HCT116 (cell line): Measurements from ENCODE around the gene ABCB8. TPM values are rescaled to one million over a fixed set of nuclear protein-coding genes. Genes with fewer than 3 reads are reported as not detected.

ENCODE experiments used
- ATAC-seq: fragments of 200-7000 bp; cut with Tn5 transposase; 2 replicates; pipeline ENCODE4 v1.9.1; 2020; ENCODE audit warnings: mild to moderate bottlenecking, moderate library complexity
- BruUV-seq: library from RNA; stranded (reverse); fragments of 400-500 nt; replicated peaks from 2 replicates; lab custom pipeline; 2021; lab: Mats Ljungman, UMichigan
- CTCF ChIA-PET: fragments of 300-600 bp; sonication (Branson Sonifier 250); formaldehyde crosslinking; loops from one replicate; lab custom pipeline; 2021; ENCODE audit warnings: antibody characterized with exemption; lab: Charles Lee
- POLR2A ChIA-PET: fragments of 300-600, 350-600 bp; sonication (Branson Sonifier 250); formaldehyde crosslinking; loops from one replicate; lab custom pipeline; 2021; ENCODE audit warnings: antibody characterized with exemption; lab: Charles Lee
- RAD21 ChIA-PET, 2 experiments: fragments of 300-600 bp; sonication (Branson Sonifier 250); formaldehyde crosslinking; loops; one replicate each; lab custom pipeline; 2023; ENCODE audit warnings: low total read pairs in 2 of 2; ENCODE audit not compliant: uncharacterized antibody in 2 of 2, unreplicated experiment in 2 of 2, low non-redundant PET in 1 of 2; lab: Charles Lee
- DNase-seq: peaks from one replicate; pipeline ENCODE4 v3.0.0-alpha.2; 2010; ENCODE audit warnings: low read depth, low spot score
- H2AFZ ChIP-seq: fragments of 200-600 bp; shearing (Covaris generic), sonication (generic); 2 replicates; pipeline ENCODE4 v1.6.1; 2017; ENCODE audit warnings: low read depth, mixed run types, mixed read lengths, antibody characterized with exemption, low read length; ENCODE audit not compliant: poor library complexity, severe bottlenecking
- H3K27ac ChIP-seq: 2 replicates; pipeline ENCODE4 v1.5.1; 2012; ENCODE audit warnings: low read depth, low read length
- H3K27me3 ChIP-seq: fragments of 200-600 bp; sonication (generic); 2 replicates; pipeline ENCODE4 v1.6.1; 2016; ENCODE audit warnings: mixed run types, low read length, mixed read lengths; ENCODE audit not compliant: insufficient read depth
- H3K36me3 ChIP-seq, 2 experiments: fragments of 200-500 bp in 1 of 2; fragments of 200-600 bp in 1 of 2; sonication (Bioruptor generic) in 1 of 2; sonication (generic) in 1 of 2; 2 replicates each; pipeline versions ENCODE4 v1.5.1 to v1.6.1; 2014 to 2016; ENCODE audit warnings: low read length in 2 of 2, inconsistent platforms in 1 of 2, mixed read lengths in 1 of 2, mixed run types in 1 of 2; ENCODE audit not compliant: insufficient read depth in 2 of 2, control insufficient read depth in 1 of 2
- H3K4me1 ChIP-seq, 2 experiments: fragments of 200-600 bp in 1 of 2; sonication (generic) in 1 of 2; 2 replicates each; pipeline versions ENCODE4 v1.5.1 to v1.6.1; 2012 to 2017; ENCODE audit warnings: low read length in 2 of 2, inconsistent platforms in 1 of 2, mild to moderate bottlenecking in 1 of 2, mixed read lengths in 1 of 2, mixed run types in 1 of 2, moderate library complexity in 1 of 2; ENCODE audit not compliant: insufficient read depth in 2 of 2, control insufficient read depth in 1 of 2
- H3K4me2 ChIP-seq: fragments of 200-600 bp; sonication (generic); 2 replicates; pipeline ENCODE4 v1.6.1; 2017; ENCODE audit warnings: mixed run types, low read length, mixed read lengths
- H3K4me3 ChIP-seq, 2 experiments: fragments of 200-600 bp in 1 of 2; sonication (generic) in 1 of 2; replicated peaks in 1 of 2; 2 replicates each; pipeline ENCODE4 v1.5.1; 2011 to 2016; ENCODE audit warnings: low read length in 2 of 2, control low read depth in 1 of 2, low read depth in 1 of 2, mild to moderate bottlenecking in 1 of 2, mixed read lengths in 1 of 2, mixed run types in 1 of 2
- H3K79me2 ChIP-seq: fragments of 200-600 bp; sonication (generic); 2 replicates; pipeline ENCODE4 v1.6.1; 2017; ENCODE audit warnings: mild to moderate bottlenecking, mixed run types, low read length, moderate library complexity, mixed read lengths; ENCODE audit not compliant: insufficient read depth
- H3K9ac ChIP-seq: fragments of 200-600 bp; sonication (generic); 2 replicates; pipeline ENCODE4 v1.6.1; 2016; ENCODE audit warnings: low read length, mixed read lengths
- H3K9me2 ChIP-seq: fragments of 200-600 bp; sonication (generic), shearing (Covaris generic); 2 replicates; pipeline ENCODE4 v1.6.1; 2017; ENCODE audit warnings: mixed run types, mild to moderate bottlenecking, moderate library complexity; ENCODE audit not compliant: insufficient read depth
- H3K9me3 ChIP-seq, 2 experiments: fragments of 200-500 bp in 1 of 2; fragments of 200-600 bp in 1 of 2; sonication (Bioruptor generic) in 1 of 2; sonication (generic) in 1 of 2; 2 replicates each; pipeline ENCODE4 v1.6.1; 2014 to 2017; ENCODE audit warnings: low read length in 2 of 2, mixed read lengths in 2 of 2, inconsistent platforms in 1 of 2, low read depth in 1 of 2, mild to moderate bottlenecking in 1 of 2, mixed run types in 1 of 2, moderate library complexity in 1 of 2; ENCODE audit not compliant: control insufficient read depth in 1 of 2, insufficient read depth in 1 of 2
- H4K20me1 ChIP-seq: fragments of 200-600 bp; sonication (generic), shearing (Covaris generic); 2 replicates; pipeline ENCODE4 v1.6.1; 2017; ENCODE audit warnings: mixed run types, mild to moderate bottlenecking, moderate library complexity; ENCODE audit not compliant: insufficient read depth
- ATF3 ChIP-seq: IDR thresholded peaks from 2 replicates; pipeline ENCODE4 v1.6.1; 2012
- CBX3 ChIP-seq: IDR thresholded peaks from 2 replicates; pipeline ENCODE4 v1.6.1; 2012; ENCODE audit warnings: low read depth
- CEBPB ChIP-seq: IDR thresholded peaks from 2 replicates; pipeline ENCODE4 v1.6.1; 2012; ENCODE audit warnings: low read depth
- CTCF ChIP-seq, 3 experiments: fragments of 200-600 bp in 1 of 3; sonication (generic) in 1 of 3; IDR thresholded peaks in 2 of 3; conservative IDR thresholded peaks in 1 of 3; 2 replicates each; pipeline ENCODE4 v1.5.1; 2012 to 2017; ENCODE audit warnings: low read depth in 2 of 3, low read length in 2 of 3, antibody characterized with exemption in 1 of 3, borderline replicate concordance in 1 of 3, control low read depth in 1 of 3, mild to moderate bottlenecking in 1 of 3, mixed read lengths in 1 of 3, mixed run types in 1 of 3, moderate library complexity in 1 of 3; ENCODE audit not compliant: insufficient read depth in 1 of 3
- ELF1 ChIP-seq: IDR thresholded peaks from 2 replicates; pipeline ENCODE4 v1.6.1; 2012; ENCODE audit warnings: low read depth, borderline replicate concordance
- EZH2 ChIP-seq: fragments of 200-600 bp; sonication (generic); IDR thresholded peaks from 2 replicates; pipeline ENCODE4 v1.6.1; 2017; ENCODE audit warnings: antibody characterized with exemption, mixed run types
- EZH2phosphoT487 ChIP-seq: fragments of 200-600 bp; IDR thresholded peaks from 2 replicates; pipeline ENCODE4 v1.6.1; 2018; ENCODE audit warnings: antibody characterized with exemption, borderline replicate concordance
- FOSL1 ChIP-seq: IDR thresholded peaks from 2 replicates; pipeline ENCODE4 v1.6.1; 2012; ENCODE audit warnings: low read depth
- JUND ChIP-seq: IDR thresholded peaks from 2 replicates; pipeline ENCODE4 v1.6.1; 2012
- POLR2A ChIP-seq: IDR thresholded peaks from 2 replicates; pipeline ENCODE4 v1.7.0; 2011; ENCODE audit warnings: borderline replicate concordance; ENCODE audit not compliant: insufficient read depth, insufficient read length; ENCODE audit errors: extremely low read depth
- POLR2AphosphoS5 ChIP-seq: IDR thresholded peaks from 2 replicates; pipeline ENCODE4 v1.6.1; 2011; ENCODE audit warnings: mild to moderate bottlenecking, low read depth, low read length, moderate library complexity
- RAD21 ChIP-seq: IDR thresholded peaks from 2 replicates; pipeline ENCODE4 v1.6.1; 2012; ENCODE audit warnings: low read depth, mild to moderate bottlenecking
- REST ChIP-seq: IDR thresholded peaks from 2 replicates; pipeline ENCODE4 v1.6.1; 2012; ENCODE audit warnings: low read depth
- SIN3A ChIP-seq: IDR thresholded peaks from 2 replicates; pipeline ENCODE4 v1.6.1; 2012; ENCODE audit warnings: low read depth
- SP1 ChIP-seq: IDR thresholded peaks from 2 replicates; pipeline ENCODE4 v1.6.1; 2012; ENCODE audit warnings: low read depth
- SRF ChIP-seq: IDR thresholded peaks from 2 replicates; pipeline ENCODE4 v1.6.1; 2012; ENCODE audit warnings: low read depth
- YY1 ChIP-seq: IDR thresholded peaks from 2 replicates; pipeline ENCODE4 v1.6.1; 2011; ENCODE audit warnings: low read length, low read depth, moderate library complexity, mild to moderate bottlenecking; ENCODE audit not compliant: insufficient replicate concordance; ENCODE audit errors: extremely low read depth
- ZBTB33 ChIP-seq: IDR thresholded peaks from 2 replicates; pipeline ENCODE4 v1.6.1; 2011; ENCODE audit warnings: mild to moderate bottlenecking, low read length, moderate library complexity; ENCODE audit not compliant: insufficient replicate concordance; ENCODE audit errors: extremely low read depth
- ZFX ChIP-seq: fragments of 450-650 bp; IDR thresholded peaks from 2 replicates; pipeline ENCODE4 v1.6.1; 2017
- ZNF274 ChIP-seq: fragments of 200-500 bp; sonication (Bioruptor generic); IDR thresholded peaks from 2 replicates; pipeline ENCODE4 v1.6.1; 2014; ENCODE audit warnings: mild to moderate bottlenecking, low read depth, low read length, inconsistent platforms
- intact Hi-C: fragments of 100-400 bp; cut with micrococcal nuclease; formaldehyde crosslinking; loops from 2 replicates; pipeline ENCODE4 v1.10.0; 2022
- total RNA-seq: library from RNA; stranded (reverse); gene quantifications from one replicate; pipeline ENCODE4 v1.2.1, GENCODE V29; 2021; ENCODE audit not compliant: unreplicated experiment

The ABCB8 gene
- total RNA-seq, 1 experiment from 2014 or later = 55.2 TPM

GRCh38 chr7:151056666-151057505 is 28.6 kb downstream of the ABCB8 start:
- RAD21 ChIA-PET = no interaction called here
- no peak for TF ChIP-seq CBX3
- no peak for TF ChIP-seq ZBTB33
- no peak for TF ChIP-seq ATF3
- TF ChIP-seq SRF = no peak
- TF ChIP-seq EZH2 = no peak
- no peak for TF ChIP-seq ZNF274
- TF ChIP-seq SP1 = no peak
- no peak for TF ChIP-seq SIN3A
- no peak for TF ChIP-seq ZFX
- TF ChIP-seq ELF1 = no peak
- no peak for TF ChIP-seq REST
- TF ChIP-seq FOSL1 = no peak
- TF ChIP-seq POLR2AphosphoS5 = no peak
- no peak for TF ChIP-seq CTCF (IDR thresholded peaks at IDR 0.05 in 2 of 3, conservative IDR thresholded peaks at IDR 0.05 in 1 of 3; ENCODE audit: borderline replicate concordance in 1 of 3, insufficient read depth in 1 of 3, low read depth in 2 of 3, low read length in 2 of 3)
- TF ChIP-seq RAD21 = no peak
- TF ChIP-seq CEBPB = no peak
- TF ChIP-seq YY1 = no peak
- TF ChIP-seq EZH2phosphoT487 = no peak
- no peak for TF ChIP-seq JUND
- no peak for TF ChIP-seq POLR2A
- no peak overlapping the region for H2AFZ ChIP-seq
- intact Hi-C loops = no loop called here
- POLR2A ChIA-PET = no interaction called here
- CTCF ChIA-PET = no interaction called here
- H3K4me3 ChIP-seq = peak overlapping the region; percentile 81 to 90
- no peaks in the 10 kb centered on the region for H3K36me3 ChIP-seq
- H3K9me3 ChIP-seq = no peaks in the 10 kb centered on the region
- DNase-seq (no peak), ATAC-seq (no peak)
- H4K20me1 ChIP-seq = no peaks in the 10 kb centered on the region
- no peaks in the 10 kb centered on the region for H3K9me2 ChIP-seq
- peak overlapping the region; percentile 38; the same call in 1 of the 2 replicates for H3K27ac ChIP-seq
- peak overlapping the region; percentile 91 for H3K9ac ChIP-seq
- H3K4me2 ChIP-seq = peak overlapping the region; percentile 95
- peaks cover 21 to 36% of the 10 kb centered on the region in 2 experiments for H3K4me1 ChIP-seq
- no TSS peak for BruUV-seq
- H3K79me2 ChIP-seq = peaks cover 23% of the 10 kb centered on the region
- H3K27me3 ChIP-seq = no peaks in the 10 kb centered on the region
